Colonic mucosa (tissue), 4 donors: ENCODE data around the gene C11orf97. TPM values are rescaled to one million over a fixed set of nuclear protein-coding genes. Genes with fewer than 3 reads are reported as not detected.

Source experiments
- DNase-seq: peaks from one replicate; pipeline ENCODE4 v3.0.0-alpha.2; 2020
- H3K27ac ChIP-seq: fragments of 200-600 bp; one replicate; pipeline ENCODE4 v1.8.0; 2021
- H3K27me3 ChIP-seq: fragments of 200-600 bp; one replicate; pipeline ENCODE4 v1.8.0; 2021
- H3K36me3 ChIP-seq: fragments of 200-600 bp; one replicate; pipeline ENCODE4 v1.8.0; 2021
- H3K4me1 ChIP-seq: fragments of 200-600 bp; one replicate; pipeline ENCODE4 v1.8.0; 2021; ENCODE audit warnings: mild to moderate bottlenecking
- H3K4me3 ChIP-seq: fragments of 200-600 bp; one replicate; pipeline ENCODE4 v1.8.0; 2021
- H3K9ac ChIP-seq, 2 donors: one replicate each; pipeline ENCODE4 v1.7.0; 2013; ENCODE audit warnings: control low read depth in 2 of 2, low read depth in 2 of 2, low read length in 2 of 2
- H3K9me3 ChIP-seq: fragments of 200-600 bp; one replicate; pipeline ENCODE4 v1.8.0; 2021
- intact Hi-C: fragments of 100-400 bp; cut with DNase I; formaldehyde crosslinking; loops from one replicate; pipeline ENCODE4 v1.14.1; 2022
- total RNA-seq, 2 donors: library from RNA; stranded (reverse); fragmentation: NEBNext Ultra II Directional in 1 of 2; extraction: Animal tissue kit (Norgen Biotek cat#: 25700) in 1 of 2; gene quantifications; one replicate each; pipeline ENCODE4 v1.2.1, GENCODE V29; 2021
- TF ChIP-seq, protein P1 (sequence below): fragments of 200-600 bp; IDR thresholded peaks from one replicate; pipeline ENCODE4 v1.8.0; 2022; ENCODE audit warnings: antibody characterized with exemption, mild to moderate bottlenecking
- donor health status: healthy.
- donor health status: DM: no; HTN: no; CAD: no.
- donor health status: DM: no; HTN: no; CAD: no.

Gene C11orf97
- total RNA-seq, 2 donors from 2014 or later = not detected

- Histone ChIP-seq H3K27ac (no peak overlapping the region), H3K4me1 (no peaks in the 10 kb centered on the region), H3K9me3 (no peaks in the 10 kb centered on the region), H3K9ac (no peak overlapping the region), H3K36me3 (no peaks in the 10 kb centered on the region), H3K27me3 (no peaks in the 10 kb centered on the region), H3K4me3 (no peak overlapping the region)
- DNase-seq = no peak
- TF ChIP-seq, protein P1, sequence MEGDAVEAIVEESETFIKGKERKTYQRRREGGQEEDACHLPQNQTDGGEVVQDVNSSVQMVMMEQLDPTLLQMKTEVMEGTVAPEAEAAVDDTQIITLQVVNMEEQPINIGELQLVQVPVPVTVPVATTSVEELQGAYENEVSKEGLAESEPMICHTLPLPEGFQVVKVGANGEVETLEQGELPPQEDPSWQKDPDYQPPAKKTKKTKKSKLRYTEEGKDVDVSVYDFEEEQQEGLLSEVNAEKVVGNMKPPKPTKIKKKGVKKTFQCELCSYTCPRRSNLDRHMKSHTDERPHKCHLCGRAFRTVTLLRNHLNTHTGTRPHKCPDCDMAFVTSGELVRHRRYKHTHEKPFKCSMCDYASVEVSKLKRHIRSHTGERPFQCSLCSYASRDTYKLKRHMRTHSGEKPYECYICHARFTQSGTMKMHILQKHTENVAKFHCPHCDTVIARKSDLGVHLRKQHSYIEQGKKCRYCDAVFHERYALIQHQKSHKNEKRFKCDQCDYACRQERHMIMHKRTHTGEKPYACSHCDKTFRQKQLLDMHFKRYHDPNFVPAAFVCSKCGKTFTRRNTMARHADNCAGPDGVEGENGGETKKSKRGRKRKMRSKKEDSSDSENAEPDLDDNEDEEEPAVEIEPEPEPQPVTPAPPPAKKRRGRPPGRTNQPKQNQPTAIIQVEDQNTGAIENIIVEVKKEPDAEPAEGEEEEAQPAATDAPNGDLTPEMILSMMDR = no peak
- intact Hi-C loops = no loop called here
Measured at GRCh38 chr11:94516725-94517124, 4.5 kb downstream of the C11orf97 start.

DNA sequence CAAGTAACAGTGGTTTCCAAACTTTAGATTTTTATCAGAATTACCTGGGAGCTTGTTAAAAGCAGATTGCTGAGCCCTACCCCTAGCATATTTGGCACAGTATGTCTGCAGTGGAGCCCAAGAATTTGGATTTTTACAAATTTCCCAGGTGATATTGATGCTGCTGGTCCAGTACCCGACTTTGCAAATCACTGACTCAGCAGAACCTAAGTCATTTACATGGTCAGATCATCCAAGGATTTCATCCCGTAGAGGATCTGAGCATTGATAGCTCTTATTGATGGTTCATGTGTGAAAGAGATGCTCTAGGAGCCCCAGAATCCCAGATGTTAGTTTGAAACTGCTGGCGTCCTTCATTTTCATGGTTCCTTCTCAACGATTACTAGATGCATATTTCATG, 6.0 kb downstream of the C11orf97 start:
- no peaks in the 10 kb centered on the region for H3K9me3 ChIP-seq
- H3K4me1 ChIP-seq = no peaks in the 10 kb centered on the region
- H3K27ac ChIP-seq = no peak overlapping the region
- intact Hi-C loops = no loop called here
- no peak overlapping the region for H3K4me3 ChIP-seq
- no peaks in the 10 kb centered on the region for H3K36me3 ChIP-seq
- H3K9ac ChIP-seq = no peak overlapping the region
- no peaks in the 10 kb centered on the region for H3K27me3 ChIP-seq
- no peak for DNase-seq
- TF ChIP-seq, protein P1 = no peak

DNA sequence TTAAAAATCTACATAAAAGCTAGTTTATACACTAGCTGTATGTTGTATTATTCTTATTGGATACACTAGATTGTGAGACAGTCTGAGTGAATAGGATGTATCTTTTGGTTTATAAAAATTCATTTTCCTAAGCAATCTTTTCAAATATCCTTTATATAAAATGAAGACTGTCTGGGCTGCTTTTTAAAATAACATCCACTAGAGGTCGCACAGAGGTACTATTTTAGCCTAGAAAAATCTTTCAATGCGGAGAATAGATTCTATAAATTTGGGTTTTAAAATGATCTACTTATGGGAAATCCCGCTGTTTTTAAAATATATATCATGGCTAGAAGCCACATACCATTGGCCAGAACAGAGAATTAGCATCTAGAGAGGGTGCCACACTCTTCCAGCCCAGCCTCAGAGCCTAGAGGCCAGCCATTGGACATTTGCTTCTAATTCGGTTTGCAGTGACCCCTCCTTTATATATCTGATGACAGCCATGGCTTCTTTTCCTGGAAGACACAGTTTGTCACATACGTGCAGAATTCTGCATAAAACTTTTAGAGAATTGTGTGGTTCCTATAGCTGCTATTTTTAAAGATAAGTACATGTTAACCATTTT, 7.3 kb downstream of the C11orf97 start:
- Histone ChIP-seq H3K9me3 (no peaks in the 10 kb centered on the region), H3K36me3 (no peaks in the 10 kb centered on the region), H3K27ac (no peak overlapping the region), H3K4me1 (no peaks in the 10 kb centered on the region), H3K4me3 (no peak overlapping the region), H3K27me3 (no peaks in the 10 kb centered on the region), H3K9ac (no peak overlapping the region)
- intact Hi-C loops = loop anchor here (2.0 to 10.0 kb wide), 3 partner anchors 43 to 375 kb away; no protein-coding TSS in a partner anchor
- TF ChIP-seq, protein P1 = peak; percentile 51
- no peak for DNase-seq

- no peak for DNase-seq
- TF ChIP-seq, protein P1 = peak; percentile 40
- intact Hi-C loops = loop anchor here (2.0 to 10.0 kb wide), 3 partner anchors 41 to 373 kb away; no protein-coding TSS in a partner anchor
Measured at GRCh38 chr11:94521684-94522083, 9.4 kb downstream of the C11orf97 start.

GRCh38 chr11:94524341-94524740, 12.1 kb downstream of the C11orf97 start:
- no peaks in the 10 kb centered on the region for H3K27me3 ChIP-seq
- H3K9me3 ChIP-seq = no peaks in the 10 kb centered on the region
- TF ChIP-seq, protein P1 = no peak
- DNase-seq = no peak
- H3K9ac ChIP-seq = no peak overlapping the region
- no peaks in the 10 kb centered on the region for H3K4me1 ChIP-seq
- H3K36me3 ChIP-seq = no peaks in the 10 kb centered on the region
- H3K27ac ChIP-seq = no peak overlapping the region
- intact Hi-C loops = loop anchor here (5.0 to 10.0 kb wide), 2 partner anchors 38 to 370 kb away; no protein-coding TSS in a partner anchor
- no peak overlapping the region for H3K4me3 ChIP-seq

More at GRCh38 chr11:94521684-94522083, 9.4 kb downstream of the C11orf97 start:
- Histone ChIP-seq H3K4me1 (no peaks in the 10 kb centered on the region), H3K27ac (no peak overlapping the region), H3K9ac (no peak overlapping the region), H3K4me3 (no peak overlapping the region), H3K9me3 (no peaks in the 10 kb centered on the region), H3K36me3 (no peaks in the 10 kb centered on the region), H3K27me3 (no peaks in the 10 kb centered on the region)
